ENCODE results near the gene TMPRSS5.

The TMPRSS5 gene

DNA sequence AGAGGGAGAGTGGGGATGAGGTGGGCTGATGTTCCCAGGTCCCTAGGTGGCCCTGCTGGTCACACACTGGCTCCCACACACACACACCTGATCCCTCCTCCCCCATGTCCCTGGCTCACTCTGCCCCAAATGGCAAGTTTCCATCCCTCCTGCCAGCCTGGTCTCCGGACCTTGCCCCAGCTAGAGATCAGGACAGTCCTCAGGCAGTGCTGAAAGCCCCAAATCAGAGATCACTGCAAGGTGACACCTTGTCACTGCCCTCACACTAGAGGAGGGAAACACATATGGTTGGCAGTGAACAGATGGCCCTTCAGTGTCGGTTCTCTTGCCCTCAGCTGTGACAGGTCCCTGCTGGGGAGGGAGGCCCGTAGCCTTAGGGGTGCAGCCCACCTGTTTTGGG, 7.6 kb downstream of the TMPRSS5 start:
- no peak for DNase-seq (ENCODE audit: low read depth, low spot score)
- TF ChIP-seq, protein P1, sequence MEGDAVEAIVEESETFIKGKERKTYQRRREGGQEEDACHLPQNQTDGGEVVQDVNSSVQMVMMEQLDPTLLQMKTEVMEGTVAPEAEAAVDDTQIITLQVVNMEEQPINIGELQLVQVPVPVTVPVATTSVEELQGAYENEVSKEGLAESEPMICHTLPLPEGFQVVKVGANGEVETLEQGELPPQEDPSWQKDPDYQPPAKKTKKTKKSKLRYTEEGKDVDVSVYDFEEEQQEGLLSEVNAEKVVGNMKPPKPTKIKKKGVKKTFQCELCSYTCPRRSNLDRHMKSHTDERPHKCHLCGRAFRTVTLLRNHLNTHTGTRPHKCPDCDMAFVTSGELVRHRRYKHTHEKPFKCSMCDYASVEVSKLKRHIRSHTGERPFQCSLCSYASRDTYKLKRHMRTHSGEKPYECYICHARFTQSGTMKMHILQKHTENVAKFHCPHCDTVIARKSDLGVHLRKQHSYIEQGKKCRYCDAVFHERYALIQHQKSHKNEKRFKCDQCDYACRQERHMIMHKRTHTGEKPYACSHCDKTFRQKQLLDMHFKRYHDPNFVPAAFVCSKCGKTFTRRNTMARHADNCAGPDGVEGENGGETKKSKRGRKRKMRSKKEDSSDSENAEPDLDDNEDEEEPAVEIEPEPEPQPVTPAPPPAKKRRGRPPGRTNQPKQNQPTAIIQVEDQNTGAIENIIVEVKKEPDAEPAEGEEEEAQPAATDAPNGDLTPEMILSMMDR (IDR thresholded peaks at IDR 0.05; ENCODE audit: low read depth, low read length): no peak
- no peak overlapping the region for H3K4me3 ChIP-seq (ENCODE audit: low read depth, low read length)
- in situ Hi-C loops (cut with HindIII; ENCODE audit: low sequenced_read_pairs): no loop called here

DNA sequence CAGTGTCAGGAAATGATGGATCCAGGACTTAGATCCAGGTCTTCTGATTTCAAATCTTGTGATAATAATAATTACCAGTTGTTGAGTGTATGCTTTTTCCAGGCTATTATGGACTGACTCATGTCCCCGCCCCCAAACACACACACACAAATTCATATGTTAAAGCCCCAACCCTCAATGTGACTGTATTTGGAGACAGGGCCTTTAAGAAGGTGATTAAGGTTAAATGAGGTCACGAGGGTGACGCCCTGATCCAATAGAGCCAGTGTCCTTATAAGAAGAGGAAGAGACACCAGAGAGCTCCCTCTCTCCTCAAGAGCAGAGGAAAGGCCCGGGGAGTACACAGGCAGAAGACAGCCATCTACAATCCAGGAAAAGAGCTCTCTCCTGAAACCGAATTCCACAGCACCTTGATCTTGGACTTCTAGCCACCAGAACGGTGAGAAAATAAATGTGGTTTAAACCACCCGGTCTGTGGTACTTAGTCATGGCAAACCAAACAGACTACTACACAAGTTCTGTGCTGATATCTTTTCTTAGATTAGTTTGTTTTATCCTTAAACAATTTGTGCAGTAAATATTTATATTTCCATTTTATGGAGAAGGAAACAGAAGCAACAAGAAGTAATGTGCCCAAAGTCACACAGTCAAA, 8.2 kb downstream of the TMPRSS5 start:
- TF ChIP-seq, protein P1 (IDR thresholded peaks at IDR 0.05; ENCODE audit: low read depth, low read length): no peak
- H3K4me3 ChIP-seq (ENCODE audit: low read depth, low read length): no peak overlapping the region
- in situ Hi-C loops (cut with HindIII; ENCODE audit: low sequenced_read_pairs): no loop called here
- no peak for DNase-seq (ENCODE audit: low read depth, low spot score)

DNA sequence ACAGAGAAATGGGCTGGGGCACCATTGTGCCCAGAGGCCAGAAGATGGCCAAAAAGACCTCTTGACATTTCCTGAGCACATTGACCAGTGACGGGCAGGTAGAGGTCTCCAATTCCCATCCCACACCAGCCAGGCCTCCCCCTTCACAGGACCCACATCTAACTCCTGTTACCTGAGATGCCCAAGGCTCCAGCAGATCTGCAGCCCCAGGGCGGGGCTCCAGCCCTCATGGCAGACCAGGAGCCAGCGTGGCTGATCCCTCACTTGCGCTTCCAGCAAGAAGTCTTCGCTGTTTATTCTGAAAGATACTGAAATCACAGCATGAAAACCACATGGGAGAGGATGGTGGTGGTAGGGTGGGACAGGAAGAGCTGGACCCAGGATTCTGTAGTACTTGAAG, 9.0 kb downstream of the TMPRSS5 start:
- TF ChIP-seq, protein P1 (IDR thresholded peaks at IDR 0.05; ENCODE audit: low read depth, low read length): no peak
- no peak overlapping the region for H3K4me3 ChIP-seq (ENCODE audit: low read depth, low read length)
- no peak for DNase-seq (ENCODE audit: low read depth, low spot score)
- in situ Hi-C loops (cut with HindIII; ENCODE audit: low sequenced_read_pairs): no loop called here

DNA sequence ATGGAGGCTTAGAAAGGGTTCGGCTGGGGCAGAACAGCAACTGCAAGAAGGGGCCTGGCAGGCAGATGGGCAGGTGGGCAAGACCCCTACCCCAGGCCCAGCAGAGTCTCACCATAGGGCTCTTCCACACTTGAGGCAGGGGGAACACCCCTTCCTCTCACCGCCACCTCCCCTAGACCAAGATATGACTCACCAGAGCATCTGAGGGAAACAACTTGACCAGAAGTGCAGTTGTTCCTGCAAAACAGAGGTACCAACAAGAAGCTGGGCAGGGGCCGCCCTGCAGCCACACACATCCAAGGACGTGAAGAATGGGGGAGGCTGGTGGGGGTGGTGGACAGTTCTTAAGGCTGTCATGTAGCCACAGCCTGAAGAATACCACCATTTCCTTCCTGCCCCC, 10.9 kb downstream of the TMPRSS5 start:
- H3K4me3 ChIP-seq (ENCODE audit: low read depth, low read length): no peak overlapping the region
- no peak for DNase-seq (ENCODE audit: low read depth, low spot score)
- TF ChIP-seq, protein P1 (IDR thresholded peaks at IDR 0.05; ENCODE audit: low read depth, low read length): no peak
- in situ Hi-C loops (cut with HindIII; ENCODE audit: low sequenced_read_pairs): no loop called here

DNA sequence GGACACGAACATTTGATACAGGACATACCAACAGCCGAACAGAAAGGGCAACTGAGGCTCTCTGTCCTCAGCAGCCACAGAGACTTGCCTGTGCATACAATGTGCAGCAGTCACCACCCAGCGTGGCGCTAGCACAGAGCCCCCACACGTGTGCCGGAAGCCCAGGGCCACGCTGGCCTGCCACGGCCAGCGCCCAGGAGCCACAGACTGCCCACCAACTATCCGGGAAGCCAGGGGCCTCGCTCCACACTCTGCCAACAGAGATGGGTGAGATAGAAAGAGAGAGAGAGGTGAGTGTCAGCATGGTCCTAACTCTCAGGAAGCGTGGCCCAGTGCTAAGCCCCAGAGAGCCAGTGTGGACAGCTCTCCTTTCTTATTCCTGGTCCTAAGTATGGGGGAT, 11.7 kb downstream of the TMPRSS5 start:
- TF ChIP-seq, protein P1 (IDR thresholded peaks at IDR 0.05; ENCODE audit: low read depth, low read length): no peak
- no peak for DNase-seq (ENCODE audit: low read depth, low spot score)
- H3K4me3 ChIP-seq (ENCODE audit: low read depth, low read length): no peak overlapping the region
- in situ Hi-C loops (cut with HindIII; ENCODE audit: low sequenced_read_pairs): no loop called here

DNA sequence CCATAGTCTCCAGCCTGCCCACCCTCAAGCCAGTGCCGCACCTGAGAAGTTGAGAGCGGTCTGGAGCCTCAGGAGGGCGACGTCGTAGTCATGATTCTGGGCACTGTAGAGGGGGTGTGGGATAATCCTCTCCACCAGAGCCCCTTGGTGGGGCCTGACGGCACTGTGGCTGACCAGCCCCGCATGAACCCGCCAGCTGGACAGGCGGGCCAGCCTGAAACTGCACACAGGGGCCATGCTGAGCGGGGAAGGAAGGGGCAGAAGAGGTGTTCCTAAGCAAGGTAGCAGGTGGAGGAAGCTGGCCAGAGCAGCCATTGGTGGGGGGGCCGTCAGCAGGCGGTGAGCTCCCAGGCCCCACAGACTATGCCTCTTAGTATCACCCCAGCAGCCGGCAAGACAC, 13.1 kb downstream of the TMPRSS5 start:
- TF ChIP-seq, protein P1 (IDR thresholded peaks at IDR 0.05; ENCODE audit: low read depth, low read length): no peak
- in situ Hi-C loops (cut with HindIII; ENCODE audit: low sequenced_read_pairs): no loop called here
- no peak for DNase-seq (ENCODE audit: low read depth, low spot score)
- no peak overlapping the region for H3K4me3 ChIP-seq (ENCODE audit: low read depth, low read length)
